Tibial nerve (tissue), 4 donors: Measurements from ENCODE around the gene TGOLN2. TPM values are rescaled to one million over a fixed set of nuclear protein-coding genes. Genes with fewer than 3 reads are reported as not detected.
A peak's percentile ranks its signal among the peaks of the same experiment; 100 is the strongest.

Source experiments
- DNase-seq, 2 donors: peaks; one replicate each; pipeline ENCODE4 v3.0.0-alpha.2; 2019; ENCODE audit warnings: low spot score in 2 of 2
- H3K27ac ChIP-seq, 4 donors: fragments of 200-600 bp; sonication (generic) in 3 of 4; one replicate each; pipeline ENCODE4 v1.5.1; 2017 to 2019; ENCODE audit warnings: mild to moderate bottlenecking in 1 of 4
- H3K27me3 ChIP-seq, 2 donors: fragments of 200-600 bp; sonication (generic) in 1 of 2; one replicate each; pipeline versions ENCODE4 v1.5.1 to v1.6.0; 2017 to 2019
- H3K36me3 ChIP-seq, 3 donors: fragments of 200-600 bp; sonication (generic); one replicate each; pipeline ENCODE4 v1.5.1; 2018 to 2019
- H3K4me1 ChIP-seq, 4 donors: fragments of 200-600 bp; sonication (generic) in 3 of 4; one replicate each; pipeline ENCODE4 v1.5.1; 2017 to 2019
- H3K4me3 ChIP-seq, 4 donors: fragments of 200-600 bp; sonication (generic) in 3 of 4; one replicate each; pipeline ENCODE4 v1.5.1; 2017 to 2019; ENCODE audit warnings: mild to moderate bottlenecking in 1 of 4, moderate library complexity in 1 of 4
- H3K9me3 ChIP-seq, 4 donors: fragments of 200-600 bp; sonication (generic) in 3 of 4; one replicate each; pipeline ENCODE4 v1.5.1; 2017 to 2019
- EP300 ChIP-seq, 2 donors: sonication (generic); formaldehyde crosslinking; IDR thresholded peaks; one replicate each; pipeline ENCODE4 v1.6.1; 2017; ENCODE audit warnings: antibody characterized with exemption in 2 of 2, mild to moderate bottlenecking in 1 of 2
- POLR2A ChIP-seq, 2 donors: fragments of 450-650 bp; IDR thresholded peaks; one replicate each; pipeline ENCODE4 v1.6.1; 2017; ENCODE audit warnings: antibody characterized with exemption in 2 of 2, mild to moderate bottlenecking in 2 of 2, moderate library complexity in 2 of 2
- WGBS, 2 donors: methylation state at CpG; one replicate each; pipeline ENCODE4 v1.1.5; 2018; 5-methylcytosine and 5-hydroxymethylcytosine counted together
- total RNA-seq, 4 donors: library from RNA; depleted of rRNA; stranded (reverse); fragments of >200 nt; gene quantifications; one replicate each; pipeline ENCODE4 v1.1.0, GENCODE V29; 2016
- TF ChIP-seq, protein P1 (sequence below), 5 experiments: fragments of 200-600 bp in 3 of 5; fragments of 450-650 bp in 2 of 5; sonication (generic) in 3 of 5; IDR thresholded peaks; one replicate each; pipeline ENCODE4 v1.5.1; 2016 to 2019; ENCODE audit warnings: antibody characterized with exemption in 5 of 5, mild to moderate bottlenecking in 3 of 5, moderate library complexity in 2 of 5

TGOLN2 gene
- total RNA-seq: 100 to 1,000 TPM in 3 of 4 donors, 10 to 100 TPM in 1; 96.9 to 128 (median 109) TPM

DNA sequence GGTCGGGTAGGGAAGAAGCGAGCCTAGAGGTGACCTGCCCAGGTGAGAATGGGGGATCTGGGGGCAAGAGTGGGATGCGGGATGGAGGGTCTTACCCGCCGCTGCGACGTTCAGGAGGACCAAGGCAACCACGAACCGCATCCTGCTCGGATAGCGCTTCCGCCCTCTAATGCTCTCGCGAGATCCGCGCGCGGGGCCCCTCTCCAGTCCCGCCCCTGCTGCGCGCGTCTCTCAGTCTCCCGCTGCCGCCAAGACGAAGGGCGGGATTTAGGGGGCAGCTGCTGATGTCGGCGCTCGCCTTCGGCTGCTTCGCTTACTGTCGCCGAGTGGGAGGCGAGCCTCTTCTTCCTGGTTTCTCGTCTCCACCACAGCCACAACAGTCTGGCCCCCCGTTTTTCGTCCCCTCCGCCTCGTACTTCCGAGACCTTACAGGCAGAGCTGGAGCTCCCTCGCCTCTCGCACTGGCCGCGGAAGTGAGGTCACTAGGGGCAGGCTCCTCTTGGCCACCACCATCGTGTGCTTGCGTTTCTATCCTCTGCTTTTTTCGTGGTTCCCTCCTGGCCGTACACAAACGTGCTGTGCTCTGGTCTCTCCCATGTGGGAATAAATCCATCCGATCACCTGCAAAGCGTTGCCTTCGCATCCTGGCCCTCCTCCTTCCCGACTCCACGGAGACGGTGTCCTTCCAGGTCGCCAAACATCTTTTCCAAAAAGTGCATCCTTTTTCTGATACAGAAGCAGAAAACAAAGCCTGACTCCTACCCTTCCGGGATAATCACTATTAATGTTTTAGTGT lies at the start of gene TGOLN2:
Gene TGOLN2 (minus strand): TSS at position 168 of the 796 bp plus-strand sequence. CDS start 27 bp downstream, at position 141.
- Histone ChIP-seq H3K4me1 (peaks cover 0 to 51% (median 27%) of the 10 kb centered on the region in 4 donors), H3K27ac (peak within 1 kb of the TSS; percentile 90 to 97 (median 93)), H3K9me3 (no peaks in the 10 kb centered on the region), H3K36me3 (peaks cover 0 to 27% (median 16%) of the 10 kb centered on the region in 3 donors), H3K4me3 (peak within 1 kb of the TSS; percentile 67 to 79 (median 73)), H3K27me3 (no peaks in the 10 kb centered on the region)
- DNase-seq: peak; percentile 89
- 0% methylated on average over 56 to 57 of the region's 57 CpGs for WGBS, 2 donors
- peak; percentile 97 to 98 for TF ChIP-seq POLR2A (IDR thresholded peaks at IDR 0.05)
- TF ChIP-seq, protein P1, sequence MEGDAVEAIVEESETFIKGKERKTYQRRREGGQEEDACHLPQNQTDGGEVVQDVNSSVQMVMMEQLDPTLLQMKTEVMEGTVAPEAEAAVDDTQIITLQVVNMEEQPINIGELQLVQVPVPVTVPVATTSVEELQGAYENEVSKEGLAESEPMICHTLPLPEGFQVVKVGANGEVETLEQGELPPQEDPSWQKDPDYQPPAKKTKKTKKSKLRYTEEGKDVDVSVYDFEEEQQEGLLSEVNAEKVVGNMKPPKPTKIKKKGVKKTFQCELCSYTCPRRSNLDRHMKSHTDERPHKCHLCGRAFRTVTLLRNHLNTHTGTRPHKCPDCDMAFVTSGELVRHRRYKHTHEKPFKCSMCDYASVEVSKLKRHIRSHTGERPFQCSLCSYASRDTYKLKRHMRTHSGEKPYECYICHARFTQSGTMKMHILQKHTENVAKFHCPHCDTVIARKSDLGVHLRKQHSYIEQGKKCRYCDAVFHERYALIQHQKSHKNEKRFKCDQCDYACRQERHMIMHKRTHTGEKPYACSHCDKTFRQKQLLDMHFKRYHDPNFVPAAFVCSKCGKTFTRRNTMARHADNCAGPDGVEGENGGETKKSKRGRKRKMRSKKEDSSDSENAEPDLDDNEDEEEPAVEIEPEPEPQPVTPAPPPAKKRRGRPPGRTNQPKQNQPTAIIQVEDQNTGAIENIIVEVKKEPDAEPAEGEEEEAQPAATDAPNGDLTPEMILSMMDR (IDR thresholded peaks at IDR 0.05): peak in 2 of 5 experiments; percentile 43 to 51
- peak in 1 of 2 donors; percentile 99 for TF ChIP-seq EP300 (IDR thresholded peaks at IDR 0.05)

DNA sequence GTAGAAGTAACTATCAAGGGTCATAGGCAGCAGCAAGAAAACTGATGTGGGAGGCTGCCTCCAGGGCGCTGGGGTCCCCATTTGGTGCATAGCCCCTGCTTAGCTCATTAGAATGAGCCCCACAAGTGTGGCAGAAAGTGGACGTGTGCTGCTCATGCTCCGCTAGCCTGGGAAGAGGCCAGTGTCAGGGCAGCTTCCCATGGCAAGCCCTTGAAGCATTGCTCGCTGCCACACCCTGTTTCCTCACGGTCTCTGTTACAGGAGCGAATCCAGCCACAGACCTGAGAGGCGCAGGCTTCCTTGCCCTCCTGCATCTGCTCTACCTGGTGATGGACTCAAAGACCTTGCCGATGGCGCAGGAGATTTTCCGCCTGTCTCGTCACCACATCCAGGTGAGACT lies 49.3 kb upstream of the TGOLN2 start:
- no peak overlapping the region for H3K27ac ChIP-seq
- TF ChIP-seq EP300 (IDR thresholded peaks at IDR 0.05): no peak
- TF ChIP-seq, protein P1 (IDR thresholded peaks at IDR 0.05): no peak
- TF ChIP-seq POLR2A (IDR thresholded peaks at IDR 0.05): no peak
- peaks cover 0 to 82% (median 4%) of the 10 kb centered on the region in 3 donors for H3K36me3 ChIP-seq
- H3K27me3 ChIP-seq: no peaks in the 10 kb centered on the region
- 84 to 89% methylated on average over 11 of the region's 11 CpGs for WGBS, 2 donors
- no peak for DNase-seq
- no peaks in the 10 kb centered on the region for H3K4me1 ChIP-seq
- H3K9me3 ChIP-seq: no peaks in the 10 kb centered on the region
- no peak overlapping the region for H3K4me3 ChIP-seq

DNA sequence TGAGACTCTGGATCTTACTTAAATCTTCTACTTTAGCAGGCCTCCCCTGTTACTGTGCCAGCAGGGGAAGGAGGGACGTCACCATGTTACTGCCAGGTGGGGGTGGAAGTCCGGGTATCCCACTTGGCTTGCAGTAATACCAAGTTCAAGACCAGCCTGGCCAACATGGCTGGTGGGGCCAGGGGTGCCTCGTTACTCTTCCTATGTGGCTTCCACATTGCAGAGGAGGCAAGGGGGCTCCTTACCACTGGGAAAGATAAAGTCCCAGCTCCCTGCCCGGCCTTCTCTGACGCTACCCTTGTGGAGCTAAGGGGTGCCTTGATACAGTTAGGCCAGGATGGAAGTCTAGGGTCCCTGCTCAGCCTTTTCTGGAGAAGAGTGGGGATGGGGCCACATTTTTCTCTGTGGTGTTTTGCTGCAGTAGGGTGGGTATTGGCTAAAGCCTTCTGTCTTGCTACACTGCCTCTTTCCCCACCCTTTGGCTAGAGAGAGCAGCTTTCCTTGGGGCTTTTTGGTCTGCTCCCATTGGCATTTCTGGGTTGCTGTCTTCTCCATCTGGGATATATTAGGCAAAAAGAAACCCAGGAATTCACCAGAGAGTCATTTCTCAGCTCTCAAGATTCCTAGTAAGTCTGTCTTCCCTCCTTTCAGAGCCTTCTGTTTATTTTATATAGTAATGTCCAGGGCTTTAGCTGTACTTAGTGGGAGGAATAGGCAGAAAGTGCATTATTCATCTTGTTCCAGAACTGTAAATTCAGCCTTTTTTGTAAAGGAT lies 48.7 kb upstream of the TGOLN2 start:
- no peaks in the 10 kb centered on the region for H3K9me3 ChIP-seq
- no peaks in the 10 kb centered on the region for H3K27me3 ChIP-seq
- WGBS, 2 donors: 92 to 94% methylated on average over 5 of the region's 5 CpGs
- TF ChIP-seq, protein P1 (IDR thresholded peaks at IDR 0.05): no peak
- TF ChIP-seq POLR2A (IDR thresholded peaks at IDR 0.05) (no peak), EP300 (IDR thresholded peaks at IDR 0.05) (no peak)
- peaks cover 0 to 85% (median 4%) of the 10 kb centered on the region in 3 donors for H3K36me3 ChIP-seq
- H3K4me1 ChIP-seq: no peaks in the 10 kb centered on the region
- H3K4me3 ChIP-seq: no peak overlapping the region
- H3K27ac ChIP-seq: no peak overlapping the region
- DNase-seq: no peak

DNA sequence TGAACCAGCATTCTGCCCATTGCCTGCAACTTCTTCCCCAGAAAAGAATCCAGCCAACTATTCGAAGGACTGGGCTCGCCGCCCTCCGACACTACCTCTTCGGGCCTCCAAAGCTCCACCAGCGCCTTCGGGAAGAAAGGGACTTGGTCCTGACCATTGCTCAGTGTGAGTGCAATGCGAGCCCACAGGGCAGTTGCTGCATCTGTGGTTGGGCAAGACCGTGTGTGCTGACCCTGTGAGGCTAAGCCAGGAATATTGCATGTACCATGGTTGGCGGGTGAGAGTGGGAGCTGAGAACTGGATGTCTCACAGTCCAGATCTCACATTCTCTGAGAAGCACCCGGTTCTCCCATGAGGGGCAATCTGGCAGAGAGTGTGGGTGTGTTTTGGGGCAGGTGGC lies 43.3 kb upstream of the TGOLN2 start:
- no peak for DNase-seq
- peaks cover 0 to 82% (median 0%) of the 10 kb centered on the region in 3 donors for H3K36me3 ChIP-seq
- WGBS, 2 donors: 96% methylated on average over 11 of the region's 11 CpGs

More for the DNA sequence above, 43.3 kb upstream of the TGOLN2 start:
- Histone ChIP-seq H3K4me3 (no peak overlapping the region), H3K4me1 (no peaks in the 10 kb centered on the region), H3K9me3 (no peaks in the 10 kb centered on the region), H3K27me3 (no peaks in the 10 kb centered on the region), H3K27ac (no peak overlapping the region)
- no peak for TF ChIP-seq POLR2A (IDR thresholded peaks at IDR 0.05)
- TF ChIP-seq EP300 (IDR thresholded peaks at IDR 0.05): peak in 1 of 2 donors; percentile 17
- TF ChIP-seq, protein P1 (IDR thresholded peaks at IDR 0.05): no peak
